ENCODE data around the gene LARP1. TPM values are rescaled to one million over a fixed set of nuclear protein-coding genes. Genes with fewer than 3 reads are reported as not detected.

Gene LARP1
- 245 to 249 TPM (median 245 TPM) in 3 replicates for total RNA-seq

- Mint-ChIP-seq H3K36me3 (no peaks in the 10 kb centered on the region), H3K27me3 (ENCODE audit: low read depth) (no peaks in the 10 kb centered on the region), H3K4me1 (peaks cover 44% of the 10 kb centered on the region), H3K4me3 (peak within 1 kb of the TSS; percentile 86), H3K27ac (peak within 1 kb of the TSS; percentile 97), H3K9me3 (no peaks in the 10 kb centered on the region)
- DNase-seq (ENCODE audit: low spot score in 2 of 2, unreplicated experiment in 2 of 2): peak; percentile 40 to 56
- TF ChIP-seq, protein P1, sequence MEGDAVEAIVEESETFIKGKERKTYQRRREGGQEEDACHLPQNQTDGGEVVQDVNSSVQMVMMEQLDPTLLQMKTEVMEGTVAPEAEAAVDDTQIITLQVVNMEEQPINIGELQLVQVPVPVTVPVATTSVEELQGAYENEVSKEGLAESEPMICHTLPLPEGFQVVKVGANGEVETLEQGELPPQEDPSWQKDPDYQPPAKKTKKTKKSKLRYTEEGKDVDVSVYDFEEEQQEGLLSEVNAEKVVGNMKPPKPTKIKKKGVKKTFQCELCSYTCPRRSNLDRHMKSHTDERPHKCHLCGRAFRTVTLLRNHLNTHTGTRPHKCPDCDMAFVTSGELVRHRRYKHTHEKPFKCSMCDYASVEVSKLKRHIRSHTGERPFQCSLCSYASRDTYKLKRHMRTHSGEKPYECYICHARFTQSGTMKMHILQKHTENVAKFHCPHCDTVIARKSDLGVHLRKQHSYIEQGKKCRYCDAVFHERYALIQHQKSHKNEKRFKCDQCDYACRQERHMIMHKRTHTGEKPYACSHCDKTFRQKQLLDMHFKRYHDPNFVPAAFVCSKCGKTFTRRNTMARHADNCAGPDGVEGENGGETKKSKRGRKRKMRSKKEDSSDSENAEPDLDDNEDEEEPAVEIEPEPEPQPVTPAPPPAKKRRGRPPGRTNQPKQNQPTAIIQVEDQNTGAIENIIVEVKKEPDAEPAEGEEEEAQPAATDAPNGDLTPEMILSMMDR (IDR thresholded peaks at IDR 0.05; ENCODE audit: unreplicated experiment): no peak
These were observed at the start of gene LARP1 for GRCh38 chr5:154755361-154756008. LARP1 (plus strand) TSS chr5:154755377; CDS start chr5:154755758, 381 bp downstream.

- peak overlapping the region; percentile 64 for H3K27ac Mint-ChIP-seq
- no peaks in the 10 kb centered on the region for H3K4me1 Mint-ChIP-seq
- TF ChIP-seq, protein P1 (IDR thresholded peaks at IDR 0.05; ENCODE audit: unreplicated experiment): no peak
- no peaks in the 10 kb centered on the region for H3K9me3 Mint-ChIP-seq
- peaks cover 1% of the 10 kb centered on the region for H3K36me3 Mint-ChIP-seq
- H3K27me3 Mint-ChIP-seq (ENCODE audit: low read depth): no peaks in the 10 kb centered on the region
- no peak overlapping the region for H3K4me3 Mint-ChIP-seq
- DNase-seq (ENCODE audit: low spot score in 2 of 2, unreplicated experiment in 2 of 2): no peak
These were observed 48.8 kb upstream of the LARP1 start for GRCh38 chr5:154706416-154706815.

GRCh38 chr5:154707641-154708040 is 47.5 kb upstream of the LARP1 start:
- DNase-seq (ENCODE audit: low spot score in 2 of 2, unreplicated experiment in 2 of 2): no peak
- H3K27ac Mint-ChIP-seq: no peak overlapping the region
- no peaks in the 10 kb centered on the region for H3K27me3 Mint-ChIP-seq (ENCODE audit: low read depth)
- peaks cover 1% of the 10 kb centered on the region for H3K36me3 Mint-ChIP-seq
- no peaks in the 10 kb centered on the region for H3K9me3 Mint-ChIP-seq
- H3K4me1 Mint-ChIP-seq: peaks cover 7% of the 10 kb centered on the region
- H3K4me3 Mint-ChIP-seq: no peak overlapping the region
- TF ChIP-seq, protein P1 (IDR thresholded peaks at IDR 0.05; ENCODE audit: unreplicated experiment): no peak

DNA sequence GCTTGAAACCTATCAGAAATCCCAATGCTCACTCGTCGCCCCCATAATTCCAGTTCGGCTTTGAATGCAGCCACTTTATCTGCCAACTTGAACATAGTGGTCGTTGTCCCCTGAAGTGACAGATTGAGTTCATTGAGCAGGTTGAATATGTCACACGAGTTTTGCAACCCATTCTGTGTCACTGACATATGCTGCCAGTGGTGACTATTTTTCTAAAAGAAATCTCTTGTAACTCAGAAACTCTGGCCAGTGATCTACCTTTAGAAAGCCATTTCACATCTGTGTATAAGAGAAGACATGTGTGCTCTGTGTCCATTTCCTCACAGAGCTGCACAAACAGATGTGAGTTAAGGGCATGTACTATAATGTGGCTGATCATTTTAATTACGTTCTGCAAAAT is 47.0 kb upstream of the LARP1 start:
- no peak overlapping the region for H3K4me3 Mint-ChIP-seq
- TF ChIP-seq, protein P1 (IDR thresholded peaks at IDR 0.05; ENCODE audit: unreplicated experiment): no peak
- no peaks in the 10 kb centered on the region for H3K9me3 Mint-ChIP-seq
- no peaks in the 10 kb centered on the region for H3K27me3 Mint-ChIP-seq (ENCODE audit: low read depth)
- H3K27ac Mint-ChIP-seq: no peak overlapping the region
- no peak for DNase-seq (ENCODE audit: low spot score in 2 of 2, unreplicated experiment in 2 of 2)
- peaks cover 11% of the 10 kb centered on the region for H3K4me1 Mint-ChIP-seq
- H3K36me3 Mint-ChIP-seq: peaks cover 1% of the 10 kb centered on the region

DNA sequence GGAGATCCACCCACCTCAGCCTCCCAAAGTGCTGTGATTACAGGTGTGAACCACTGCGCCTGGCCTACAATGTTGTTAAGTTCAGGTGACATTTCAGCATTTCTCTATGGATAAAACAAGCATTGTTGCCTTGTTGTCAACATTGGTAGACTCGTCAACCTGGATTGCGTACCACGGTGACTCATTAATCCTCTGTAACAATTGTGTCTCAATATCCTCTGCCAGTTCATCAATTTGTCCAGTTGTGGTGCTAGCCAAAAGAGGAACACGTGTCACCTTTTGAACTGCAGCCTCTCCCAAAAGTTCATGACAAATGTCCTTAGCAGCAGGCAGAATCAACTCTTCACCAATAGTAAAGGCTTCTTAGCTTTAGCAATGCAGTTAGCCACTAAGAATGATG is 46.3 kb upstream of the LARP1 start:
- H3K9me3 Mint-ChIP-seq: no peaks in the 10 kb centered on the region
- H3K4me3 Mint-ChIP-seq: no peak overlapping the region
- H3K27ac Mint-ChIP-seq: no peak overlapping the region
- no peaks in the 10 kb centered on the region for H3K27me3 Mint-ChIP-seq (ENCODE audit: low read depth)
- TF ChIP-seq, protein P1 (IDR thresholded peaks at IDR 0.05; ENCODE audit: unreplicated experiment): no peak
- H3K36me3 Mint-ChIP-seq: peaks cover 1% of the 10 kb centered on the region
- H3K4me1 Mint-ChIP-seq: peaks cover 17% of the 10 kb centered on the region
- no peak for DNase-seq (ENCODE audit: low spot score in 2 of 2, unreplicated experiment in 2 of 2)

Measured in mesothelial cell of epicardium (in vitro differentiated cells).